ENCODE results near the gene GNAQ.

Gene GNAQ

DNA sequence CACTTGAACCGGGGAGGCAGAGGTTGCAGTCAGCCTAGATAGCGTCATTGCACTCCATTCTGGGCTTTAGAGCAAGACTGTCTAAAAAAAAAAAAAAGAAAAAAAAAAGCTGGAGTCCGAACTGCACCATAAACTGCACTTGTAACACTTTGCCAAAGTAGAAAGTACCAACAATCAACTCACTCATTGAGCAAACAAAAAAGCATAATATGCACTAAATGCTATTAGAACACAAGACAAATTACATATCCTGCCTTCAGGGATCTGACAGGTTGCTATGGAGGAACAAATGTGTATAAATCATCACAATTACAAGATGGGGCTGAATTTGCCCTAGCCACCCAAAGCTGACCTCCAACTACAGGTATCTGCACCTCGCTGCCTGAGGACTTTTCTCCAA is 27.9 kb downstream of the GNAQ start:
- DNase-seq (ENCODE audit: low read depth, low spot score), result no peak

DNA sequence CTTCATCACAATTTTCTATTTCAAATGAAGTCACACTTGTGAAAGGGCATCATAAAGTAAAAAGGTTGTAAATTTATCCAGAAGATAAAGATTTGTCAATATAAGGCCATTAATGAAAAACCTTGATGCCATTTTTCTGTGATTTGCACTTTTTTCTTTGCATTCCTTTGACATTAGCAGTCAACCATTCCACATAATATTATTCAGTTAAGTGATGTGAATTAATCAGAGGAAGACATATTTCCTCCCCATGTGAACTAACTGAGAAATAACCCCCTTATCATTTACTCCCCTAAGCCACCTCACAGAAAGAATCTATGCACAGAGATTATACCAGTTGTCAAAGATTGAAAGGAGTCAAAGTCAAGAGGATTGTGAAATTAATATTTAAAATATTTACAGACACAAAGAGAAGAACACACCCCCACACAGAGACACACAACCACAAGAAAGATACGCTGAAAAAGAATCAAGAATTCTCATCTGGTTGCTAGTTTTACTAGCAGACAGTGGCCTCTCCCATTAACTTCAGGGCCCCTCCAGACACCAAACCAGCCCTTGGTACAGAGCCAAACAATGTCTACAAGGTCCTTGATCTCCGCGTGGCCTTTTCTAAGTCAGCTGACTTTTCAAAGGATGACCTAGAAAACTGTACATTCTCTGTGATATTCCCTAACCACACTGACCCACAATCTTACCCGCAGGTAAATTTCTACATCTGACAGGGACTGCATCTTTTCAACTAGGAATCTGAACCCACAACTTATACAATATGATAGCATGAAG is 29.5 kb downstream of the GNAQ start:
- DNase-seq (ENCODE audit: low read depth, low spot score), result no peak

DNA sequence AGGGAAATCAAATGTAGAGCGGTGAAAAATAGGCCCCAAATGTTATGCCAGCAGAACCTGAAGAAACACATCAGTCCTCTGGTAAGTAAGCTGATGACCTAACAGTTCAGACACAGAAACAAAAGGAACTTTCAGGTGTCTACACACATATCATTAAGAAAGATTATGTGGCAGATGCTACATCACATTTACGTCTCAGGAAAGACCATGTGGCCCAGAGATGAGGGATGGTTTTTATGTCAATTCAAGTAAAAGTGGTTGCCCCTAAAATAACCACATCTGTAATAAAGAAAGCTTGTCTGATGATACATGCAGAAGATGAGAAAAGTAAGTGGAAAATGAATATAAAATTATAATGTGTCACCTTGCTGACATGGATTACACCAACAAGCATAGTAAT is 31.4 kb downstream of the GNAQ start:
- DNase-seq (ENCODE audit: low read depth, low spot score), result no peak

DNA sequence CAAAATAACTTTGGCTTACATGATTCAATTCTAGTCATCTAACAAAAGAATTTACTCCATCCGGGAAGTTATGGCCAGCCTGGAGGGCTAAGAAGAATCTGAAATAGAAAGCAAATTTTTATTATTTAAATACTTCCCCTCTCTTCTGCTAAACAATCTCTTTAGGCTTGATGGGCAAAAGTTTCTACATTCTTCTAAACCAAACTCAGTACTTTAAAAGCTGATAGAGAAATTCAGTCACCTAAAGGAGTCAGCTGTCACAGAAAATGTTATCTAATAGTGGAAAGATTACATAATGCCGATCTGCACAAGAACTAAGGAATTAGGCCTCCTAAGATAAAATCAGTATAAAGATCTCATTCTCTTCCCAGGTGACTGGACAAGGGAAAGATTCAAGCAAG is 32.4 kb downstream of the GNAQ start:
- no peak for DNase-seq (ENCODE audit: low read depth, low spot score)

DNA sequence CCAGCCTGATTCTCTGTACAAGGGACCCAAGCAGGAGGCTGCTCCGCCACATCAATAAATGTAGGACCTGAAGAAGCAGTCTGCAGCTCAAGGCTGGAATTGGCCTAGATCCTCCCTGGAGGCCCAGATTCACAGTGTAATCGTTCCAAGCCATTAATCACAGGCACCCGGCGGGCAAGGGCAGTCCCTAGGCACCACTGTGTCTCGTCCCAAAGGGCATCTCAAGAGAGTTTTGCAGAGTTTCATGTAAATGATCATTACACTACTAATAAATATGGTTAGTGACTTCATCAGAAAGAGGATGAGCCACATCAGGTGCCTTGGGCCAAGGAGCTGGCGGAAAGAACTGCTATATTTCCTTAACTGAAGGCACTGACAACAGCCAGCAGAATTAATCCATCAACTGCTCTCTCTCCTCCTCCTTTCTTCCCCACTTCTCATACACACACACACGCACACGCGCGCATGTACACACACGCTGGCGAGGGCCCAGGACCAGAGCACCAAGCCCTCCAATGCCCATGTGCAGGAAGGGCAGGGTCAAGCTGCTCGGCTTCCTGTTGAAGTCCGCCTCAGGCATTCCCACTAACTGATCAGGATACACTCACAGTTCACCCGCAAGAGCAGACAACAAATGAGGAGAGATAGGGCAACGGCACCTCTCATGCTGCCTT is 33.9 kb downstream of the GNAQ start:
- no peak for DNase-seq (ENCODE audit: low read depth, low spot score)

DNA sequence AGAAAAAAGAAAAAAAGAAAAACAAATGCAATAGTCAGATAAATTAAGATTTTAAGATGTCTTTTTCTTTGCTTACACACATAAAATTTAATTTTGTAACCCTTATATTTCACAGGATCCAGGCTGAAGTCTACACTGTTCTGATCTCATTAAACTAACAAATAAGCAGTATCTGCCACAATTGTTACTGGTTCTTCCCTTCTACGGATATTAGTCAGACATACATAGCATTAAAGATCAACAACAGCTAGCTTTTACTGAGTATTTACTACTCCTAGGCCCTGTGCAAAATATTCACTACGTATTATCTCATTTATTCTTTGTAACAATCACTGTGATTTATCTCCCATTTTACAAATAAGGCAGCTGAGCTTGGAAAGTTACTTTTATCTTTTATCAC is 34.9 kb downstream of the GNAQ start:
- DNase-seq (ENCODE audit: low read depth, low spot score), result no peak

DNA sequence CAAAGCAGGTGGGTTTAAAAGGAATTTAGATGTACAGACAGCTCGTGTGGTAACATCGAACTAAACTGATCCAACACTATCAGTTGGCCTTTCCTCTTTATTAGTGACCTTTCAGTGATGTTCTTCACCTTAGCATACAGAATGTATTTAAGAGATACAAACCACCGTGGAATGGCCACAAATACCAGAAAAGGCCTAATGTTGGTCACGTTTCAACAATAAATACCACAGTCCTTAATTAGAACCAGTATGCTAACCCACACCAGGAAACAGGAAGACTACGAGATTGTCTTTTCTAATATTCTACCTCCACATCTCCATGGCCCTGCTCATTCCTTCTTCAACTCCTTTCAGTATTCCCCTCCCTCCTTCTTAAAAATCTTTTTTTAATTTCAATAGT is 40.4 kb downstream of the GNAQ start:
- no peak for DNase-seq (ENCODE audit: low read depth, low spot score)

DNA sequence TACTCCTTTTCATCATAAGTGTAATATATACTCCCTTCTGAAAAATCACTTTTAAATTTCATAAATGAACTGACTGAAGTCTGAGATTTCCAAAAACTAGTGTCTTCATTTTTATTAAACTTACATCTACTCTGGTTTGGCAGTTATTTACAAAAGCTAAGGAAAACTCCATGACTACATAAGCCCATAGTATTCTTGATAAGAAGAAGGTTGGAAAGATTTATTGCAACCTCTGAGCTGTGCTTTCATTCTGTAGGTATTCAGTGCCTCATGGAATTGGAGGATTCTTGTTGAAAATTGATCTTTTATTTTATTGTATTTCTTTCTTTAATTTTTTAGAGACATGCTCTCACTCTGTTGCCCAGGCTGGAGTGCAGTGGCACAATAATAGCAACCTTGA is 41.7 kb downstream of the GNAQ start:
- DNase-seq (ENCODE audit: low read depth, low spot score), result no peak

DNA sequence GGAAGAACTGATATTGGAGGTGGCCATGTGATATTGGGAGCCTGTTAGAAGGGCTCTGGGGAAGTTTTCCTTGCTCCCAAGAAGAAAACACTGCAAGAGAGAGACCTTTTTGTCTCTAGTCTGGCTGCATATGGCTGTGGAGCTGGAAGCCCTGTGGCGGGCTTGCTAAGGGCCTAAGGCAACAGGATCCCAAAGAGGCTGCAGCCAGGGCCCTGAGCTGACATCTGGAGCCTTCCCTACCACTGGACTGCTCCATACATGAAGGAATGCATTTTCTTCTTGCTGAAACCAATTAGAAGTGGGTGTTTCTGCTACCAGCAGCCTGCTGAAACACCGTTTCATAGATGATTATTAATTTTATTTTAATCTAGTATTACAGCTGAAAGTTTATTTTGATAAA is 42.2 kb downstream of the GNAQ start:
- no peak for DNase-seq (ENCODE audit: low read depth, low spot score)

DNA sequence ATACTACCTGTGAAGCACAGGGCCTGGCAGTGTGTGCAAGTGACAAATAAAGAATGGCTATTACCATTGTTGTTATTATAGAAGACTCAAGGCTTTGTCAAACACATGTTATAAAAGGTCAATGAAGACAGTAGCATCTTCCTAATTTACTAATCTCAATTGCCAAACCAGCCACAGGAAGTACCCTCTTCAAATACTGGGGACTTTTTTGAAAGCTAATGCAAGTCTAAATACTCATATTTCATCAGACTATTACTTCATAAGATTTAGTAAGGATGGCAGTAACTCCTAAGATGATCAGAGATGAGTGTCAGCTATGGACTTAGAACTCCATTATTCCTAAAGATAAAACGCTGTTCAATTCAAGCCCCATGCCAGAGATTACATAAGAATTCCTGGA is 43.0 kb downstream of the GNAQ start:
- no peak for DNase-seq (ENCODE audit: low read depth, low spot score)

DNA sequence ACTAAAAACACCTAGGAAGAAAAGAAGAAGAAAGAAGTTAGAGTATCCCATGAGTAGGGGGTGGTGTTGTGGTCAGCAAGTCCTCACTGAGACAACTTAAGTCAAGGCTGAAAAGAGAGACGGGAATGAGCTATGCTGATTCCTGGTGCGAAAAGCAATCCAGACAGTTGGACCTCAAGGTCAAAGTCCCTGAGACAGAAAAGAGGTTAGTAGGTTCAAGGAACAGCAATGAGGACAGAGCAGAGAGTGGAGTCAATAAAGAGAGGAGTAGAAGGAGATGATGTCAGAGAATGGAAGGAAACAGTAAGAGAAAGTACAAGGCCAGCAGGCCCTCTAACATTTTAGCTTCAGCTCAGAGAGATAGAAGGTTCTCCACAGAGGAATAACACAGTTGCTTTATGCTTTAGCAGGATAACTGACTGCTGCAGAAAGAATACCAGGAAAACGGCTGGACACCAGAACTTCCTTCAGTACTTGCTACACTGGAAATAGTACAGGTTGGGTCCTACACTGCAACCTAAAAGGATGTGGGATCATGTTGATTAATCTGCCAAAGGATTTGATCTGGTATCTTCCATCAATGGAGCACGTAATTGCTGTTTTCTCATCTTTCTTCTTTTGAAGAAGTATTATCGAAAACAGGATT is 43.6 kb downstream of the GNAQ start:
- DNase-seq (ENCODE audit: low read depth, low spot score), result no peak

DNA sequence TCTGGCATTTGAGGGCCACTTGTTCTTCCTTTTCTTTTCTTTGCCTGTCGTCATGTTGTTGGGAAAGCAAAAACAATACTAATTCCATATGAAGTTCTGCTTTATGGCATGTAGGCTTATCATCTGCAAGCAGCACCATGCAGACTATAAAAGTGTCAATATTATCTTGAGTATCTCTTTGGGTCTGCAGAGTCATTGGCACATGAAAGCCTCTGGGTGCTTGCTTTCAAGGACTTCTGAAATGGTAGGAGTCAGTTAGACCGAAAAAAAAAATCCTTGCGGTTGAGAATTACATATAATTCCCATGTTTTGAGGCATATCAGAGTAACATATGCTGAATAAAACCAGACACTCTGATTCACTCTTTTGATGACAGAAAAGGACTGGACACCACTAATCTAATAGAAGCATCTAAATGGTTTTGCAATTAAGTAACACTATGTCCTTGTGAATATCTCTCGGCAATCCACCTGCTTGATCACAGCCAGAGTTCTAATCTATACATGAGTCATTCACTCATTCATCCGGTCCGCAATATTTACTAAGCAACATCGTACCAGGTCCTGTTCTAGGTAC is 44.4 kb downstream of the GNAQ start:
- DNase-seq (ENCODE audit: low read depth, low spot score), result no peak

DNA sequence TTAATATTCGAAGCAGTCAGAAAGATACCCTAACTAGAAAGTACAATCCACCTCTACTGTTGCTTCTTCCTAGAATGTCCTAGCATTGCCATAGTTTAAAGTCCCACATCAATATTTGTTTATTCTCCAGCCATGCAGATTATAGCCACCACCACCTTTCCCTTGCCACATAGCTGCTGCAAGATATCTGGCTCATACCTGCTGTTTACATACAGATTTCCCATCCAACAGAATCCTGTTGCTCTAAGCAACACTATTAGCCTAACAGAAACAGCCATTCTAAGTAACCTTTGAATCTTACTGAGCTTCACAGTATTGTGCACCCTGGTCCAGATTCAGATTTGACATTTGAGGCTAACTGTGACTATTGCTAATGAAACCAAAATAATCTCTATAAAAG is 45.6 kb downstream of the GNAQ start:
- no peak for DNase-seq (ENCODE audit: low read depth, low spot score)

DNA sequence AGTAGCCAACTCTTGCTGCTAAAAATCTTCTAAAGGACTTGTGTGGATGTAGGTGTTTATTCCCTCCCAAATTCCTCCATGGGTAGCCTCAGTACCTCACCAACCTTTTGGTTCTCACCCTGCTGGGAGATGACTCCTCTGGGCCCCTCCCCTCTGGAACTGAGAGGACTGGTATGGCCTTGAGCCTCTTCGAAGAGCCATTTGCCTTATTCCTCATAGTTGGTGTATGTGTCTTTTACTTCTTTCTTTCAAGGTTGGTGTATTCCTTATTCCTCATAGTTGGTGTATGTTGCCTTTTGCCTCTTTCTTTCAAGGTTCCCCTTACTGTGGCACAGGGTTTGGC is 48.3 kb downstream of the GNAQ start:
- no peak for DNase-seq (ENCODE audit: low read depth, low spot score)

DNA sequence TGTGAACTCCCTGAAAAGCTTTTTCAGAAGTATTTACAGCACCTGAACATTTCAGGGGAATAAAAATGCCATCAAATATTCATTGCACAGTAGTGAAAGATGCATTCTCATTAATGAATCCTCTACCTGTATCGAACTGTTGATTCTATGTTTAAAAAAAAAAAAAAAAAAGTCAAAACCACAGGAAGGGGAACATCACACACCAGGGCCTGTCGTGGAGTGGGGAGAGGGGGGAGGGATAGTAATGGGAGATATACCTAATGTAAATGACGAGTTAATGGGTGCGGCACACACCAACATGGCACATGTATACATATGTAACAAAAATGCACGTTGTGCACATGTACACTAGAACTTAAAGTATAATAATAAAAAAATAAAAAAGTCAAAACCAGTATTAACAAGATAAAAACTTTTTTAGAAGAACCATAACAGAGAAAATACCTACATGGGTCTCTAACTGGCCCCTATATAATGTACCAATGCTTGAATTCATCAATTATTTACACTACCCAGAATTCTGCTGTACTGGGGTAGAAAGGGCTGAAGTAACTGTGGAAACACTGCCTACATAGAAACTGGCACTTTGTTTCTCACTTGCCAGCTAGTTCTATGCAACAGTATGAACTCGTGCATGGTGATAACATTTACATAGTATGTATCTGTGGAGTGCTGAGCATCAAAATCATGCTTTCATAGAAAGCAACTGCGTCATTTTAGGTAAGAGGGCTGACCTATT is 48.9 kb downstream of the GNAQ start:
- DNase-seq (ENCODE audit: low read depth, low spot score), result no peak

DNA sequence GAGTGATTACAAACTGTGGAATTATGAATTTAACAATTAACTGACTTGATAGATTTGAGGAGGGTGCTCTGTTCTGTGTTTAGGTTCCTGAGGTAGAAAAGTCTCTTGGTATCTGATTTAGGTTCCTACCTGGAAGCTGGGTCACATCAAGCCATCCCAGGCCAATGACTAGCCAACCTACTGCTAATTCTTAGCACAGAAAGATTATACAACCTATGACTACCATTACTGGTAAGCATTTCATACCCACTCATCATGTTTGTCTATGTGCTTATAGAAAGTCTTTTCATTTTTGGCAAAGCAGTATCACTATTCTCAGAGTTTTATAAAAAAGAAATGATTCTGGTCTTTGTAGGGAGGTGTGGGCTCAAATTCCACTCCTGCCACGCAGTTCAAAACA is 49.7 kb downstream of the GNAQ start:
- DNase-seq (ENCODE audit: low read depth, low spot score), result no peak

DNA sequence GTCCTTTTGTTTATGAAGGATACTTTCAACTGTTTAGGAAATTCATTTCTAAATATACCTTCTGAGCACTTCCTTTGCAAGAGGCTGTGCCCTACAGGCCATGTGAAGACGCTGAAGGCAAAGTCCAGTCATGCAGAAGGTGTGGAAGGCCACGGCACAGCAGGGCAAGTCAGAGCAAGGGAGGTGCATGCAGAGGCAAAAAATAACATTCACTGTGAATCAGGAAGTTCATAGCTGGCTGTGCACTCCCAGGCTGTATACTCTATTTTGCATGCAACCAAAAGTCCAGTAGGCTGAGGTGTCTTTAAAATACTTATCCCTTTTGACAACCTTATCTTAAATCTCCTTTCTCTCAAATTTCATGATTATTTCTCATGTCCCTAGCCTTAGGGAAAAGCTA is 50.3 kb downstream of the GNAQ start:
- DNase-seq (ENCODE audit: low read depth, low spot score), result no peak

DNA sequence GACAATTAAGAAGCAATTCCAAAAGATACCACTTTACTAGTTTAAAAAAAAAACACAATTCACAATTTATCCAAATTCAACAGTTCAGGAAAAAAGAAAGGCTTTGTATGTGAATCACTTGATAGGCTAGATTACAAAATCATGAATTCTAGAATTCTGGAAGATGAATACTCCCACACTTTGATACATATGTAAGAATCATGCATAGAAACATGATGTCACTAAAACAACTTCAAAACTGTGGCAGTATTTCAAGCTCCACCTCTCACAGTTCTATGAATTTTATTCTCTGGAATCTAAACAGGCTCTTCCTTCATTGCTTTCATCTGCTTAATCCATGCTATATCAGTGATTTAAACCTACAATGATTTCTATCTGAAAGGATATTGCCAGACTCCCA is 51.0 kb downstream of the GNAQ start:
- DNase-seq (ENCODE audit: low read depth, low spot score), result no peak

DNA sequence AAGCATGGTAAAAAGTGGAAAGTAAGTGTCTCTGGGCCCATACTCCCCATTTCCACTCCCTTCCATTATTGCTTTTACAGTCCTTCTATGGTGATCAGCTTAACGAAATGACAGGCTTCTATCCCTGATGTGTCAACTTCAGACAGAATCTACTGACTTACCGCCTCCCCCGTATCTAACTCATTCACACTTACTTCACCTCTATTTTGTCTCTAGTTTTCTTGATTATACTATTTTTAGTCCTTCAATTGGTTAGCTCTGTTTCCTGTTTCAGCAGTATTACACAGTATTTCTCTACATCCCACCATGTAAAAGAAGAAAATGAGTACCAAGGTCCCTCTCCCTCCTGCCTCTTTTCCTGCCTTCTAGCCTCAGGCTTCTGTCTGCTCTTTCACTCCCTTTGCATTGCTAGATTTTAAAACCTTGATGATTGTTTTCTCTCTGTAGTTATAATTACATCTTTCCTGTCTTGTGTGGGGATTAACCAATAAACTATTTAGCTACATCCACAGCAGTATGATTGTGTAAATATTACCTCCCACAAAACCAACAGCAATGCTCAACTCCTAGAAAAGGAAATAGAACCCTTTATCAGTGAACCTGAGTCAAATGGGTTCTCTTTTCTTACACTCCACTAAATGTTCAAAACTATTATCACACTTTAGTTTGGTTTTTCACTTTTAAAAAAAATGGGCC is 53.4 kb downstream of the GNAQ start:
- DNase-seq (ENCODE audit: low read depth, low spot score), result no peak

DNA sequence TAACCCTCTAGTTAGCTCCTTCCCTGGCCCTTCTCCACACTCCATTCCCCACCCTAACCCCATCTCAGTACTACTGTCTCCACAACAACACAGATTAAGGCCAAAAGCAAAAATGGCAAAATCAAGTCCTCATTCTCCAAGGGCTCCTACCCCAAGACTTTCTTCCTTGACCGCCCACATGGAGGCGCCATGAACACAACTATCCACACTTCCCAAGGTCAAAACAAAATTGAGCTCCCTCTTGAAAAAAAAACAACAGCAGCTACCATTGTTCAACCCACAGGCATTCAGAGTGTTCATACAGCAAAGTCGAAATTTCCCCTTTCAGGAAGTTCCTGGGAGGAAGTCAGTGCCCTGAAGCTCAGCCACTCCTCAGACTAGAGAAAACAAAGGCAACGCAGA is 54.4 kb downstream of the GNAQ start:
- DNase-seq (ENCODE audit: low read depth, low spot score), result peak; percentile 4

DNA sequence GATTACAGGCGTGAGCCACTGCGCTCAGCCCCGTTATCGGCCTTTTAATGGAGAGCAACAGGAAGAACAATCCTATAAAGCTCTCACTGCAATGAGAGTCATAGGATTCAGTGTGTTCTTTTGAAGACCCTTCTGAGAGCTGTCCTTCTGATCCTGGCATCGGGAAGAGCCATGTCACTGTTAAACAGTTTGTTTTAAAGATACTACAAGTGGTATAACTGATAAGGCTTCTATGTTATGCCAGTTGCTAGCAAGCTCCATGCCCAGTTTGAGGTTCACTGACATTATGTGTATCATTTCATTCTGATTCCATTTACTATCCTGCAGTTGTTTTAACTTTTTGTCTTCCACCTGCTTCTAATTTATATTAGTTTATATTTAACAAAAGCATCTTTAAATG is 55.8 kb downstream of the GNAQ start:
- no peak for DNase-seq (ENCODE audit: low read depth, low spot score)

DNA sequence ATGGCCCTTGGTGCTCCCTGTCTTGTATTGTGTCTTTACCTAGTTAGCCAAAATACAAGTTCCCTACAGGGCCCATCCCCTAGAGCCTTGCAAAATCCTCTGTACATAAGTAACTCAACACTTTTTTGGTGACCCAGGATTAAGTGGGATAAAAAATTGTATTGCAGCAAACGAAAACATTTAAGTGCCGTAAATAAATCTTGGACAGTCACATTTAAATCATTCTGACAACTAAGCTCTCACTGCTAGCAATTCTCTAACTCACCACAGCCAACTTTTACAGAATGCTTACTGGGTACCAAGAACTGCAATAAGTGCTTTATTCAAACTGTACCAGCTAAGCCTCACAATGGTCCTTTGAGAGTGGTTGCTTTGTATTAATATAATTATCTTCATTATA is 56.6 kb downstream of the GNAQ start:
- no peak for DNase-seq (ENCODE audit: low read depth, low spot score)
